Tibial nerve (tissue), 4 donors: Measurements from ENCODE around the gene WFIKKN1. TPM values are rescaled to one million over a fixed set of nuclear protein-coding genes. Genes with fewer than 3 reads are reported as not detected.

Experiments used
- DNase-seq, 2 donors: peaks; one replicate each; pipeline ENCODE4 v3.0.0-alpha.2; 2019; ENCODE audit warnings: low spot score in 2 of 2
- H3K27ac ChIP-seq, 4 donors: fragments of 200-600 bp; sonication (generic) in 3 of 4; one replicate each; pipeline ENCODE4 v1.5.1; 2017 to 2019; ENCODE audit warnings: mild to moderate bottlenecking in 1 of 4
- H3K27me3 ChIP-seq, 2 donors: fragments of 200-600 bp; sonication (generic) in 1 of 2; one replicate each; pipeline versions ENCODE4 v1.5.1 to v1.6.0; 2017 to 2019
- H3K36me3 ChIP-seq, 3 donors: fragments of 200-600 bp; sonication (generic); one replicate each; pipeline ENCODE4 v1.5.1; 2018 to 2019
- H3K4me1 ChIP-seq, 4 donors: fragments of 200-600 bp; sonication (generic) in 3 of 4; one replicate each; pipeline ENCODE4 v1.5.1; 2017 to 2019
- H3K4me3 ChIP-seq, 4 donors: fragments of 200-600 bp; sonication (generic) in 3 of 4; one replicate each; pipeline ENCODE4 v1.5.1; 2017 to 2019; ENCODE audit warnings: mild to moderate bottlenecking in 1 of 4, moderate library complexity in 1 of 4
- H3K9me3 ChIP-seq, 4 donors: fragments of 200-600 bp; sonication (generic) in 3 of 4; one replicate each; pipeline ENCODE4 v1.5.1; 2017 to 2019
- CTCF ChIP-seq, 5 experiments: fragments of 200-600 bp in 3 of 5; fragments of 450-650 bp in 2 of 5; sonication (generic) in 3 of 5; IDR thresholded peaks; one replicate each; pipeline ENCODE4 v1.5.1; 2016 to 2019; ENCODE audit warnings: antibody characterized with exemption in 5 of 5, mild to moderate bottlenecking in 3 of 5, moderate library complexity in 2 of 5
- EP300 ChIP-seq, 2 donors: sonication (generic); formaldehyde crosslinking; IDR thresholded peaks; one replicate each; pipeline ENCODE4 v1.6.1; 2017; ENCODE audit warnings: antibody characterized with exemption in 2 of 2, mild to moderate bottlenecking in 1 of 2
- POLR2A ChIP-seq, 2 donors: fragments of 450-650 bp; IDR thresholded peaks; one replicate each; pipeline ENCODE4 v1.6.1; 2017; ENCODE audit warnings: antibody characterized with exemption in 2 of 2, mild to moderate bottlenecking in 2 of 2, moderate library complexity in 2 of 2
- WGBS, 2 donors: methylation state at CpG; one replicate each; pipeline ENCODE4 v1.1.5; 2018; 5-methylcytosine and 5-hydroxymethylcytosine counted together
- total RNA-seq, 4 donors: library from RNA; depleted of rRNA; stranded (reverse); fragments of >200 nt; gene quantifications; one replicate each; pipeline ENCODE4 v1.1.0, GENCODE V29; 2016

WFIKKN1 gene
- total RNA-seq, 4 donors from 2014 or later, result 0.66 to 3.9 (median 1.8) TPM

- Histone ChIP-seq H3K4me1 (peaks cover 0 to 52% (median 27%) of the 10 kb centered on the region in 4 donors), H3K4me3 (no peak overlapping the region), H3K36me3 (peaks cover 3 to 69% (median 4%) of the 10 kb centered on the region in 3 donors), H3K9me3 (no peaks in the 10 kb centered on the region), H3K27me3 (no peaks in the 10 kb centered on the region), H3K27ac (peak overlapping the region in 3 of 4 donors; percentile 56 to 87 (median 76))
- DNase-seq, result no peak
- WGBS, 2 donors, result 15 to 19% methylated on average over 4 to 7 of the region's 11 CpGs
- TF ChIP-seq POLR2A (IDR thresholded peaks at IDR 0.05) (no peak), EP300 (IDR thresholded peaks at IDR 0.05) (no peak), CTCF (IDR thresholded peaks at IDR 0.05) (no peak)
These were observed 944 bp upstream of the WFIKKN1 start for GRCh38 chr16:629833-630248.

GRCh38 chr16:630249-630814, 453 bp upstream of the WFIKKN1 start:
- Histone ChIP-seq H3K4me1 (peaks cover 0 to 57% (median 32%) of the 10 kb centered on the region in 4 donors), H3K4me3 (no peak overlapping the region), H3K36me3 (peaks cover 3 to 65% (median 4%) of the 10 kb centered on the region in 3 donors), H3K27me3 (no peaks in the 10 kb centered on the region), H3K9me3 (no peaks in the 10 kb centered on the region), H3K27ac (peak overlapping the region in 3 of 4 donors; percentile 56 to 87 (median 76))
- no peak for DNase-seq
- TF ChIP-seq CTCF (IDR thresholded peaks at IDR 0.05), result no peak
- peak in 1 of 2 donors; percentile 61 for TF ChIP-seq EP300 (IDR thresholded peaks at IDR 0.05)
- 17 to 30% methylated on average over 19 to 20 of the region's 29 CpGs for WGBS, 2 donors

GRCh38 chr16:631808-632358, 1.1 kb downstream of the WFIKKN1 start:
- no peaks in the 10 kb centered on the region for H3K27me3 ChIP-seq
- H3K9me3 ChIP-seq, result no peaks in the 10 kb centered on the region
- H3K4me3 ChIP-seq, result no peak overlapping the region
- peaks cover 0 to 49% (median 4%) of the 10 kb centered on the region in 3 donors for H3K36me3 ChIP-seq
- TF ChIP-seq EP300 (IDR thresholded peaks at IDR 0.05) (no peak), CTCF (IDR thresholded peaks at IDR 0.05) (no peak), POLR2A (IDR thresholded peaks at IDR 0.05) (no peak)
- DNase-seq, result no peak
- WGBS, 2 donors, result 28 to 44% methylated on average over 6 to 9 of the region's 9 CpGs
- peaks cover 0 to 62% (median 34%) of the 10 kb centered on the region in 4 donors for H3K4me1 ChIP-seq
- no peak overlapping the region for H3K27ac ChIP-seq

GRCh38 chr16:632486-633335, 1.9 kb downstream of the WFIKKN1 start:
- peaks cover 0 to 62% (median 39%) of the 10 kb centered on the region in 4 donors for H3K4me1 ChIP-seq
- H3K36me3 ChIP-seq, result peaks cover 0 to 41% (median 4%) of the 10 kb centered on the region in 3 donors
- no peaks in the 10 kb centered on the region for H3K27me3 ChIP-seq
- no peak for TF ChIP-seq CTCF (IDR thresholded peaks at IDR 0.05)
- TF ChIP-seq EP300 (IDR thresholded peaks at IDR 0.05), result no peak
- no peak for TF ChIP-seq POLR2A (IDR thresholded peaks at IDR 0.05)
- H3K4me3 ChIP-seq, result no peak overlapping the region
- DNase-seq, result no peak
- 92 to 98% methylated on average over 6 to 48 of the region's 67 CpGs for WGBS, 2 donors
- H3K27ac ChIP-seq, result no peak overlapping the region
- H3K9me3 ChIP-seq, result no peaks in the 10 kb centered on the region
